Right lobe of liver (tissue), 6 donors: ENCODE results near the gene KCTD19. TPM values are rescaled to one million over a fixed set of nuclear protein-coding genes. Genes with fewer than 3 reads are reported as not detected.
A peak's percentile ranks its signal among the peaks of the same experiment; 100 is the strongest.

Experiments used
- ATAC-seq, 4 donors: fragments of 200-7000 bp; cut with Tn5 transposase; one replicate each; pipeline ENCODE4 v1.9.1; 2020; ENCODE audit warnings: mild to moderate bottlenecking in 4 of 4, moderate library complexity in 4 of 4
- DNase-seq, 3 donors: peaks; one replicate each; pipeline ENCODE4 v3.0.0-alpha.2; 2020
- H3K27ac ChIP-seq, 3 donors: fragments of 200-600 bp; one replicate each; pipeline ENCODE4 v1.8.0; 2022
- H3K27me3 ChIP-seq, 2 donors: fragments of 200-600 bp; one replicate each; pipeline ENCODE4 v1.8.0; 2022
- H3K36me3 ChIP-seq, 4 donors: fragments of 200-600 bp; sonication (generic) in 1 of 4; one replicate each; pipeline versions ENCODE4 v1.5.1 to v1.8.0; 2017 to 2022; ENCODE audit warnings: control low read depth in 1 of 4
- H3K4me1 ChIP-seq, 4 donors: fragments of 200-600 bp; sonication (generic) in 1 of 4; one replicate each; pipeline versions ENCODE4 v1.5.1 to v1.8.0; 2017 to 2022; ENCODE audit warnings: control low read depth in 1 of 4
- H3K4me3 ChIP-seq, 3 donors: fragments of 200-600 bp; one replicate each; pipeline ENCODE4 v1.8.0; 2022
- H3K9me3 ChIP-seq, 4 donors: fragments of 200-600 bp; sonication (generic) in 1 of 4; one replicate each; pipeline versions ENCODE4 v1.5.1 to v1.8.0; 2017 to 2022; ENCODE audit warnings: control low read depth in 1 of 4
- POLR2A ChIP-seq: fragments of 450-650 bp; IDR thresholded peaks from one replicate; pipeline ENCODE4 v1.6.1; 2017; ENCODE audit warnings: antibody characterized with exemption, mild to moderate bottlenecking
- WGBS: methylation state at CpG from one replicate; pipeline ENCODE4 v1.1.6; 2018; ENCODE audit warnings: low coverage, low lambda C conversion rate; ENCODE audit not compliant: insufficient coverage; ENCODE audit errors: missing lambda C conversion rate; 5-methylcytosine and 5-hydroxymethylcytosine counted together
- intact Hi-C, 2 donors: fragments of 100-400 bp; cut with DNase I; formaldehyde crosslinking; loops; one replicate each; pipeline versions ENCODE4 v1.11.2 to v1.14.1; 2022
- total RNA-seq, 6 experiments: library from RNA; depleted of rRNA in 2 of 6; stranded (reverse); fragments of >200 nt in 2 of 6; fragmentation: NEBNext Ultra II Directional in 3 of 6; extraction: Animal tissue kit (Norgen Biotek cat#: 25700) in 3 of 6; gene quantifications; one replicate each; pipeline versions ENCODE4 v1.1.0 to v1.2.4, GENCODE V29; 2016 to 2023
- TF ChIP-seq, protein P1 (sequence below), 4 donors: fragments of 200-600 bp in 3 of 4; fragments of 450-650 bp in 1 of 4; IDR thresholded peaks; one replicate each; pipeline versions ENCODE4 v1.5.1 to v1.8.0; 2016 to 2022; ENCODE audit warnings: antibody characterized with exemption in 4 of 4, mild to moderate bottlenecking in 2 of 4
- donor health status: DM: no; HTN: yes; CAD: no.
- donor health status: DM: no; HTN: no; CAD: no.
- donor health status: DM: no; HTN: no; CAD: no.
- donor health status: DM: no; HTN: yes; CAD: no.
- donor health status: DM: no; HTN: yes; CAD: no.

KCTD19 gene
- total RNA-seq, 6 experiments from 2014 or later = not detected

DNA sequence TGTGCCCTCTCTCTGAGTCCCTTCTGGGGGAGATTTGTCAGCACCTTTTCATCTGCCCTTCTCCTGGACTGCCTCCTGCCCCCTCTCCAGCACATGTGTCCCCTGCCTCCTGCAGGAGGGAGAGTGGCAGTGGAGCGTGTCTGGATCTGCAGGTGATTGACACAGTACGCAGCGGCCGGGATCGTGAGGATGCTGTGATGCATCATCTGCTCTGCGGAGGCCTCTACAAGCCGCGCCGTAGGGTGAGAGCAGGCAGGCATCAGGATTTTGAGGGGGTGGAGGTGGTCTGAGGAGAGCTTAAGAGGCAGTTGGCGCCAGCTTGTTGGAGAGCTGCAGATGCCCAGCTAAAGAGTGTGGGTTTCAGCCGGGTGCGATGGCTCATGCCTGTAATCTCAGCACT is 66.8 kb downstream of the KCTD19 start:
- DNase-seq (no peak), ATAC-seq (no peak)
- 85% methylated on average over 9 of the region's 12 CpGs for WGBS
- no peak for TF ChIP-seq POLR2A
- TF ChIP-seq, protein P1, sequence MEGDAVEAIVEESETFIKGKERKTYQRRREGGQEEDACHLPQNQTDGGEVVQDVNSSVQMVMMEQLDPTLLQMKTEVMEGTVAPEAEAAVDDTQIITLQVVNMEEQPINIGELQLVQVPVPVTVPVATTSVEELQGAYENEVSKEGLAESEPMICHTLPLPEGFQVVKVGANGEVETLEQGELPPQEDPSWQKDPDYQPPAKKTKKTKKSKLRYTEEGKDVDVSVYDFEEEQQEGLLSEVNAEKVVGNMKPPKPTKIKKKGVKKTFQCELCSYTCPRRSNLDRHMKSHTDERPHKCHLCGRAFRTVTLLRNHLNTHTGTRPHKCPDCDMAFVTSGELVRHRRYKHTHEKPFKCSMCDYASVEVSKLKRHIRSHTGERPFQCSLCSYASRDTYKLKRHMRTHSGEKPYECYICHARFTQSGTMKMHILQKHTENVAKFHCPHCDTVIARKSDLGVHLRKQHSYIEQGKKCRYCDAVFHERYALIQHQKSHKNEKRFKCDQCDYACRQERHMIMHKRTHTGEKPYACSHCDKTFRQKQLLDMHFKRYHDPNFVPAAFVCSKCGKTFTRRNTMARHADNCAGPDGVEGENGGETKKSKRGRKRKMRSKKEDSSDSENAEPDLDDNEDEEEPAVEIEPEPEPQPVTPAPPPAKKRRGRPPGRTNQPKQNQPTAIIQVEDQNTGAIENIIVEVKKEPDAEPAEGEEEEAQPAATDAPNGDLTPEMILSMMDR (IDR thresholded peaks at IDR 0.05) = no peak
- no peak overlapping the region for H3K4me3 ChIP-seq
- no peaks in the 10 kb centered on the region for H3K36me3 ChIP-seq
- no peaks in the 10 kb centered on the region for H3K27me3 ChIP-seq
- H3K4me1 ChIP-seq = no peaks in the 10 kb centered on the region
- H3K9me3 ChIP-seq = no peaks in the 10 kb centered on the region
- intact Hi-C loops = loop anchor here in 1 of 2 donors (10.0 kb wide), 1 partner anchor 135 kb away; the partner anchor contains the start of gene TPPP3
- no peak overlapping the region for H3K27ac ChIP-seq

DNA sequence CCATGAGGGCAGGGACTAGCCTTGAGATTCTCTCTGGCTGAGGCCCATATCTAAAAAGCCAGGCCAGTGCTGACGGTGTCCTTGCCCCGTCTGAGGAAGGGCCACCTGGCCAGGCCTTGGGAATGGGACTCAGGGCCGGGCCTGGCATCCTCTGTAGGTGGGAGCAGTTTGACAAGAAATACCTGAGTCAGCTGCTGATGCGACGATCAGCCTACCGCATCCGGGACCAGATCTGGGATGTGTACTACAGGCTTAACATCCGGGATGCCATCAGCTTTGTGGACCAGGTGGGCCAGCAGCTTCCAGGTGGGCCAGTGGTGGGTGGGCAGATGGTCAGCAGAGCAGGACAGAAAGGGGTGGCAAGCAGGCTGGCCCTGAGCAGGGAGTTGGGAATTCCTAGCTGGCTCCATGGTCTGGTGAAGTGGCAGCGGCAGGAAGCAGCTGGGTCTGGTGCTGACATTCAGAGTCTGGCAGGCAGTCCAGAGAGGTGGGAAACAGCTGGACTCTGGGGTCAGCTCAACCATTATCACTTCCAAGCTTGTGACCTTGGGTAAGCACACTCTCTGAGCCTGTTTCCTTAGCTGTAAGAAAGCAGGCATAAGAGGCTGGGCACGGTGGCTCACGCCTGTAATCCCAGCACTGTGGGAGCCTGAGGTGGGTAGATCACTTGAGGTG is 68.2 kb downstream of the KCTD19 start:
- ATAC-seq = no peak

DNA sequence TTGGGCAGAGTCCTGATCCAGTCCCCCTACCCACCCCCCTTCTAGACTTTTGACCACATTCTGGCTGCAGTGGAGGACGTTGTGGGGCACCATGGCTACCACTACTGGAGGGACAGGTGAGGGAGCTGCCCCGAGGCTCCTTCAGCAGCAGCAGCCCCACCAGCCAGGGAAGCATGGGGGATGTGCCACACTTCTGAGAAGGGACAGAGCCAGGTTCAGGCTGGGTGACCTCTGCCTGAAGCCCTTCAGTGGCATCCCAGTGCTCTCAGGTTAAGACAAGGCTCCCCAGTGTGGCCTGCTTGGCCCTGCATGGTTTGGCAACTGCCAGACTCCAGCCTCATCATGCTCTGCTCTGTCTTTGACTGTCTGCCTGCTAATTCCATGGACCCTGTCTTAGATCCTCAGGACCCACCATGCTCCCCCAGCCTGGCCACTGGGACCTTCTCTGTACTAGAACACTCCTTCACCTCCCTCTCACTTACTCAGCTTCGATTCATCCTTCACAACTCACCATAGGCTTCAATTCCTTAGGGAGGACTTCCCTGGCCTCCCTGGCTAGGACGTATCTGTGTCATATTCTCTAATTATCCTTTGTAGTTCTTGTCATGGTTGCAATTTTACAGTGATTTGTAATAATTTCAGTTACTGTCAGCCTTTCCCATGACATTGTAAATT is 68.9 kb downstream of the KCTD19 start:
- no peak for TF ChIP-seq POLR2A
- TF ChIP-seq, protein P1 (IDR thresholded peaks at IDR 0.05) = no peak
- DNase-seq (peak in 2 of 3 donors; percentile 3 to 22), ATAC-seq (no peak)
- Histone ChIP-seq H3K9me3 (no peaks in the 10 kb centered on the region), H3K4me3 (no peak overlapping the region), H3K4me1 (no peaks in the 10 kb centered on the region), H3K27ac (no peak overlapping the region), H3K27me3 (no peaks in the 10 kb centered on the region), H3K36me3 (no peaks in the 10 kb centered on the region)
- 71% methylated on average over 2 of the region's 4 CpGs for WGBS
- intact Hi-C loops = loop anchor here in 1 of 2 donors (10.0 kb wide), 1 partner anchor 137 kb away; the partner anchor contains the start of gene TPPP3

More for the DNA sequence above, 68.2 kb downstream of the KCTD19 start:
- Histone ChIP-seq H3K27ac (no peak overlapping the region), H3K27me3 (no peaks in the 10 kb centered on the region), H3K36me3 (no peaks in the 10 kb centered on the region), H3K4me3 (no peak overlapping the region), H3K9me3 (no peaks in the 10 kb centered on the region), H3K4me1 (no peaks in the 10 kb centered on the region)
- DNase-seq = no peak
- TF ChIP-seq, protein P1 (IDR thresholded peaks at IDR 0.05) = no peak
- TF ChIP-seq POLR2A = no peak
- intact Hi-C loops = loop anchor here in 1 of 2 donors (10.0 kb wide), 1 partner anchor 137 kb away; the partner anchor contains the start of gene TPPP3
- WGBS = 36% methylated on average over 4 of the region's 11 CpGs

DNA sequence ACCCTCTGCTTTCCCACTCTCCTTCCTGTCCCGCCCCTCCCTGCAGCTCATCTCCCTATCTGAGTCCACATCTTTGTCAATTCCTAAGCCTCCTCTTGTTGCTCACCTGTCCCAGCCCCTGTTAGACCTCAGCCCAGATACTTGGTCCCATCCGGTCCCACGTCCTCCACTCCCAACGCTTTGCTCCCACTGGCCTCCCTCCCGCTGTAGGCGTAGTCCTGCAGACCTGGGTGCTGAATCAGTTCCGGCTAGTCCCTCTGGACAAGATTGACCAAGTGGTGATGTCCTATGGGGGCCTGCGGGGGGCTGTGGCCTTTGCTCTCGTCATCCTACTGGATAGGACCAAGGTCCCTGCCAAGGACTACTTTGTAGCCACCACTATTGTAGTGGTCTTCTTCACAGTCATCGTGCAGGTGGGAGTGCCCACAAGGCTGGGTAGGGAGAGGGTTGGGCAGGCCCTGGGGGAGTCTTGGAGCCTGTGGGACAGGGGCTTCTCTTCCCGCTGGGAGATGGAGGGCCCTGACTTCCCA is 69.8 kb downstream of the KCTD19 start:
- Histone ChIP-seq H3K4me1 (no peaks in the 10 kb centered on the region), H3K9me3 (no peaks in the 10 kb centered on the region), H3K27me3 (no peaks in the 10 kb centered on the region), H3K27ac (no peak overlapping the region), H3K4me3 (no peak overlapping the region), H3K36me3 (no peaks in the 10 kb centered on the region)
- 92% methylated on average over 10 of the region's 11 CpGs for WGBS
- ATAC-seq (no peak), DNase-seq (no peak)
- intact Hi-C loops = loop anchor here in 1 of 2 donors (10.0 kb wide), 1 partner anchor 138 kb away; the partner anchor contains the start of gene TPPP3
- TF ChIP-seq POLR2A = no peak
- TF ChIP-seq, protein P1 (IDR thresholded peaks at IDR 0.05) = no peak
